ENCODE results near the gene KRTAP1-3.
"Not testable (repeated sequence)": the region's sequence is repeated elsewhere in the genome, so short reads cannot be mapped to it uniquely, and the experiment has no call there.

Gene KRTAP1-3

DNA sequence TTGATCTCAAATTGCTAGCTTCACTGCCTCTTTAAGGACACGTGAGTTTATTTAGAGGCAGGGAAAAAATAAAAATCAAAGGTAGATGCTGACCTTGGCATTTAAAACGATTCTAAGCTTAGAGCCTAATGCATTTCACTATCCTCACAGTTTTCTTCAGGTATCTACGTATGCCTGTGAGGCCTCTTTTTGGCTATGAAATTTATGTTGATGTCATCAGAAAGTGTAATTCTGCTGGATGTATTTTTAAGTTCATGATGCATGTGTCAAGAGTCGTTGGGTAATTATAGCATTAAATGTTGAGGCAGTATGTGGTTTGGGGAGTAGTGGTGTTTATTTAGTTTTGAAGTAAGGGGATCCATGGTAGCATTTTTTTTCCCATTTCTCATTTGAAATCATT lies 30.7 kb downstream of the KRTAP1-3 start:
- H4K12ac ChIP-seq (ENCODE audit: low read depth, low read length): no peak overlapping the region
- no peaks in the 10 kb centered on the region for H3K27me3 ChIP-seq (ENCODE audit: insufficient read depth, low read length)
- H3K36me3 ChIP-seq (ENCODE audit: control insufficient read depth in 1 of 2, insufficient read depth in 2 of 2, low read length in 2 of 2): no peaks in the 10 kb centered on the region
- H2BK12ac ChIP-seq (ENCODE audit: low read length): no peak overlapping the region
- no peak overlapping the region for H4K8ac ChIP-seq (ENCODE audit: low read depth, low read length)
- H3K9ac ChIP-seq (ENCODE audit: low read length): no peak overlapping the region
- no peak overlapping the region for H2AFZ ChIP-seq (ENCODE audit: insufficient read depth, low read length, poor library complexity)
- H2BK120ac ChIP-seq (ENCODE audit: insufficient read depth, low read length, poor library complexity): no peak overlapping the region
- no peak overlapping the region for H3K27ac ChIP-seq (ENCODE audit: low read depth, low read length)
- no peak overlapping the region for H4K91ac ChIP-seq (ENCODE audit: low read depth, low read length)
- H3K4ac ChIP-seq (ENCODE audit: low read depth, low read length): no peak overlapping the region
- peaks cover 3% of the 10 kb centered on the region in 2 experiments for H3K4me1 ChIP-seq (ENCODE audit: control insufficient read depth in 1 of 2, insufficient read depth in 2 of 2, low read length in 2 of 2)
- H3K14ac ChIP-seq (ENCODE audit: low read length): no peak overlapping the region
- no peak overlapping the region for H2AK5ac ChIP-seq (ENCODE audit: low read length)
- H3K23ac ChIP-seq (ENCODE audit: low read length): no peak overlapping the region
- H3K4me3 ChIP-seq (ENCODE audit: low read depth, low read length): no peak overlapping the region
- H2BK5ac ChIP-seq (ENCODE audit: low read depth, low read length, poor library complexity): no peak overlapping the region
- H3K9me3 ChIP-seq (ENCODE audit: insufficient read depth, low read depth, low read length): no peaks in the 10 kb centered on the region
- H3K79me2 ChIP-seq (ENCODE audit: control insufficient read depth, insufficient read depth, low read length, poor library complexity): no peaks in the 10 kb centered on the region
- WGBS (ENCODE audit: extremely low coverage, insufficient coverage, insufficient read length): no CpG with 5 or more reads among the region's 4 CpGs
- no peak overlapping the region for H3K4me2 ChIP-seq (ENCODE audit: low read length)
- H3K79me1 ChIP-seq (ENCODE audit: low read length): peaks cover 2% of the 10 kb centered on the region
- H3K18ac ChIP-seq (ENCODE audit: low read length): no peak overlapping the region
- DNase-seq: no peak

DNA sequence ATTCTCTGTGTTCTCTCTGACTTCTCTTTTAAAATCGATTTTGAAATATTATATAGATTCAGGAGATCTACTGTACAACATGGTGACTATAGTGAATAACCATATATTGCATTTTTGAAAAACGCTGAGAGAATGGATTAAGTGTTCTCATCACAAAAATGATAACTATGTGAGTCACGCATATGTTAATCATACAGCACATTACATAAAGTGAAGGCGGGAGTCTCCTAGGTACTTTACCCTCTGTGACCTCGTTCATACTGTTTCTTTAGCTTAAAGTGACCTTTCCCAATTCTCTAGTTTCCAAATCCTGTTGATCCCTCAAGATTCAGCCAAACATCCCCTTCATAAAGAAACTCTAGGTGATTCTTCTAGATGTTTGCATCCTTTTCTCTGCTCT lies 31.9 kb downstream of the KRTAP1-3 start:
- Histone ChIP-seq H3K4ac (ENCODE audit: low read depth, low read length) (no peak overlapping the region), H2AFZ (ENCODE audit: insufficient read depth, low read length, poor library complexity) (no peak overlapping the region), H3K4me2 (ENCODE audit: low read length) (no peak overlapping the region), H3K79me2 (ENCODE audit: control insufficient read depth, insufficient read depth, low read length, poor library complexity) (no peaks in the 10 kb centered on the region), H3K4me1 (ENCODE audit: control insufficient read depth in 1 of 2, insufficient read depth in 2 of 2, low read length in 2 of 2) (no peaks in the 10 kb centered on the region), H3K4me3 (ENCODE audit: low read depth, low read length) (no peak overlapping the region), H3K23ac (ENCODE audit: low read length) (no peak overlapping the region), H2AK5ac (ENCODE audit: low read length) (no peak overlapping the region), H2BK12ac (ENCODE audit: low read length) (no peak overlapping the region), H3K36me3 (ENCODE audit: control insufficient read depth in 1 of 2, insufficient read depth in 2 of 2, low read length in 2 of 2) (no peaks in the 10 kb centered on the region), H3K27ac (ENCODE audit: low read depth, low read length) (no peak overlapping the region), H3K27me3 (ENCODE audit: insufficient read depth, low read length) (no peaks in the 10 kb centered on the region), H4K12ac (ENCODE audit: low read depth, low read length) (no peak overlapping the region), H4K8ac (ENCODE audit: low read depth, low read length) (no peak overlapping the region), H3K18ac (ENCODE audit: low read length) (no peak overlapping the region), H2BK120ac (ENCODE audit: insufficient read depth, low read length, poor library complexity) (no peak overlapping the region), H3K14ac (ENCODE audit: low read length) (no peak overlapping the region), H3K9me3 (ENCODE audit: insufficient read depth, low read depth, low read length) (no peaks in the 10 kb centered on the region), H2BK5ac (ENCODE audit: low read depth, low read length, poor library complexity) (no peak overlapping the region), H3K9ac (ENCODE audit: low read length) (no peak overlapping the region), H3K79me1 (ENCODE audit: low read length) (no peaks in the 10 kb centered on the region), H4K91ac (ENCODE audit: low read depth, low read length) (no peak overlapping the region)
- WGBS (ENCODE audit: extremely low coverage, insufficient coverage, insufficient read length): no CpG with 5 or more reads among the region's 5 CpGs
- DNase-seq: no peak

DNA sequence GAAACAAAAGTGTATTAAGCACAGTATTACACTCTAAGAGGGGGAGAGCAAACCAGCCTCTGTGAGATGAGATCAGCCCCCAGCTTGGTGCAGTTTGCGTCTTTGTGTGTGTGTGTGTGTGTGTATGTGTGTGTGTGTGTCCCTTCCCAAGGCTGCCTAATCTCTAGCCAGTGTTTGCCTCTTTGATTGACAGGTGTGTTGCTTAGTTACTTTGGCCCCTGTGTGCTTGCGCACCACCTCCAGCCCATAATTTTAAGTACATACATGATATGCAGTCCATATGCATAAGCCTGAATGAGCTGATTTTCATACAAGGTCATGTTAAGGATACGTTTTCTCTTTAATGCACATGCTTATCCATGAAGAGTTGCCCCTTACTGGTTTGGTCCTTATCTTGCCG lies 32.9 kb downstream of the KRTAP1-3 start:
- Histone ChIP-seq H3K14ac (ENCODE audit: low read length) (no peak overlapping the region), H4K91ac (ENCODE audit: low read depth, low read length) (no peak overlapping the region), H2AFZ (ENCODE audit: insufficient read depth, low read length, poor library complexity) (no peak overlapping the region), H3K79me2 (ENCODE audit: control insufficient read depth, insufficient read depth, low read length, poor library complexity) (no peaks in the 10 kb centered on the region), H3K23ac (ENCODE audit: low read length) (no peak overlapping the region), H3K9ac (ENCODE audit: low read length) (no peak overlapping the region), H4K12ac (ENCODE audit: low read depth, low read length) (no peak overlapping the region), H3K79me1 (ENCODE audit: low read length) (no peaks in the 10 kb centered on the region), H3K4me1 (ENCODE audit: control insufficient read depth in 1 of 2, insufficient read depth in 2 of 2, low read length in 2 of 2) (no peaks in the 10 kb centered on the region), H4K8ac (ENCODE audit: low read depth, low read length) (no peak overlapping the region), H3K4me3 (ENCODE audit: low read depth, low read length) (no peak overlapping the region), H3K4ac (ENCODE audit: low read depth, low read length) (no peak overlapping the region), H3K27me3 (ENCODE audit: insufficient read depth, low read length) (no peaks in the 10 kb centered on the region), H3K18ac (ENCODE audit: low read length) (no peak overlapping the region), H2AK5ac (ENCODE audit: low read length) (no peak overlapping the region), H3K4me2 (ENCODE audit: low read length) (no peak overlapping the region), H3K36me3 (ENCODE audit: control insufficient read depth in 1 of 2, insufficient read depth in 2 of 2, low read length in 2 of 2) (no peaks in the 10 kb centered on the region), H2BK120ac (ENCODE audit: insufficient read depth, low read length, poor library complexity) (no peak overlapping the region), H3K9me3 (ENCODE audit: insufficient read depth, low read depth, low read length) (no peaks in the 10 kb centered on the region), H2BK5ac (ENCODE audit: low read depth, low read length, poor library complexity) (no peak overlapping the region), H3K27ac (ENCODE audit: low read depth, low read length) (no peak overlapping the region), H2BK12ac (ENCODE audit: low read length) (no peak overlapping the region)
- DNase-seq: no peak
- no CpG with 5 or more reads among the region's 4 CpGs for WGBS (ENCODE audit: extremely low coverage, insufficient coverage, insufficient read length)

DNA sequence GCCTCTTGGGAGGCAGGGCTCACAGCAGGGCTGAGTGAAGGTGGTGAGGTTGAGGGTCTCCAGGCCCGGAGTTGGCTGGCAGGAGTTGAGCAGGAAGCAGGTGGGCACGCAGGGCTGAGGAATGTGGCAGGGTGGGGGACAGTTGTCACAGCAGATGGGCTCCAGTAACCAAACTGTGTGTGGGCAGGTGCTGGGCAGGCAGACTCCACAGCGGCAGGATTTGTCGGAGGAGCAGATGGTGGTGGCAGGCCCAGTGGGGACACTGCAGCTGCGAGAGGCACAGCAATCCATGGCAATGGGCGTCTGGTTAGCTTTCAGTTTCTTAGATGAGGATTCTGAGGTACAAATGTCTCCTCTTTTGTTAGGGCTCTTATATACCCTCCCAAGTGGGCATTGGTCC lies 35.1 kb downstream of the KRTAP1-3 start, which contains the start of gene KRTAP3-2:
Gene KRTAP3-2 (minus strand): TSS at position 344 of the 400 bp plus-strand sequence. CDS start 53 bp downstream, at position 291.
- H2AFZ ChIP-seq (ENCODE audit: insufficient read depth, low read length, poor library complexity); DNase-seq; H2BK5ac ChIP-seq (ENCODE audit: low read depth, low read length, poor library complexity); H3K23ac ChIP-seq (ENCODE audit: low read length); H3K4me2 ChIP-seq (ENCODE audit: low read length); H3K18ac ChIP-seq (ENCODE audit: low read length); H3K4ac ChIP-seq (ENCODE audit: low read depth, low read length); H2AK5ac ChIP-seq (ENCODE audit: low read length); H2BK12ac ChIP-seq (ENCODE audit: low read length); H3K79me2 ChIP-seq (ENCODE audit: control insufficient read depth, insufficient read depth, low read length, poor library complexity); H3K27me3 ChIP-seq (ENCODE audit: insufficient read depth, low read length); H2BK120ac ChIP-seq (ENCODE audit: insufficient read depth, low read length, poor library complexity); H4K8ac ChIP-seq (ENCODE audit: low read depth, low read length); H3K27ac ChIP-seq (ENCODE audit: low read depth, low read length); H3K36me3 ChIP-seq (ENCODE audit: control insufficient read depth in 1 of 2, insufficient read depth in 2 of 2, low read length in 2 of 2); H3K14ac ChIP-seq (ENCODE audit: low read length); H3K9me3 ChIP-seq (ENCODE audit: insufficient read depth, low read depth, low read length); H4K12ac ChIP-seq (ENCODE audit: low read depth, low read length); H3K79me1 ChIP-seq (ENCODE audit: low read length); H4K91ac ChIP-seq (ENCODE audit: low read depth, low read length); H3K4me1 ChIP-seq (ENCODE audit: control insufficient read depth in 1 of 2, insufficient read depth in 2 of 2, low read length in 2 of 2); H3K9ac ChIP-seq (ENCODE audit: low read length); H3K4me3 ChIP-seq (ENCODE audit: low read depth, low read length): not testable (repeated sequence)
- WGBS (ENCODE audit: extremely low coverage, insufficient coverage, insufficient read length): no CpG with 5 or more reads among the region's 6 CpGs
